H9 (cell line): ENCODE measurements around the gene CCDC191. TPM values are rescaled to one million over a fixed set of nuclear protein-coding genes. Genes with fewer than 3 reads are reported as not detected.

Source experiments
- DNase-seq: peaks from one replicate; pipeline ENCODE4 v3.0.0-alpha.2; 2017
- H2AFZ ChIP-seq: one replicate; pipeline ENCODE4 v1.6.1; 2013; ENCODE audit warnings: mild to moderate bottlenecking, low read length, control low read depth, moderate library complexity
- H2AK5ac ChIP-seq: 2 replicates; pipeline ENCODE4 v1.6.1; 2013; ENCODE audit warnings: low read length, control low read depth, mixed read lengths; ENCODE audit not compliant: insufficient read length
- H2BK120ac ChIP-seq: one replicate; pipeline ENCODE4 v1.6.1; 2013; ENCODE audit warnings: low read depth, mild to moderate bottlenecking, low read length, control low read depth, inconsistent platforms; ENCODE audit not compliant: poor library complexity, severe bottlenecking
- H2BK12ac ChIP-seq: 2 replicates; pipeline ENCODE4 v1.6.1; 2013; ENCODE audit warnings: low read length, control low read depth, mixed read lengths, low read depth; ENCODE audit not compliant: insufficient read length
- H2BK15ac ChIP-seq: 2 replicates; pipeline ENCODE4 v1.6.1; 2013; ENCODE audit warnings: low read depth, low read length, control low read depth
- H2BK20ac ChIP-seq: one replicate; pipeline ENCODE4 v1.6.1; 2013; ENCODE audit warnings: low read depth, mild to moderate bottlenecking, low read length, control low read depth, inconsistent platforms; ENCODE audit not compliant: poor library complexity, severe bottlenecking
- H2BK5ac ChIP-seq: 2 replicates; pipeline ENCODE4 v1.6.1; 2013; ENCODE audit warnings: low read length, control low read depth, mixed read lengths; ENCODE audit not compliant: insufficient read length
- H3K14ac ChIP-seq: 2 replicates; pipeline ENCODE4 v1.6.1; 2013; ENCODE audit warnings: low read length, control low read depth; ENCODE audit not compliant: insufficient read depth
- H3K18ac ChIP-seq: 2 replicates; pipeline ENCODE4 v1.6.1; 2013; ENCODE audit warnings: low read depth, mild to moderate bottlenecking, mixed read lengths, low read length, control low read depth; ENCODE audit not compliant: insufficient read length
- H3K23ac ChIP-seq: 2 replicates; pipeline ENCODE4 v1.6.1; 2013; ENCODE audit warnings: low read length, control low read depth, mixed read lengths, low read depth; ENCODE audit not compliant: insufficient read length
- H3K23me2 ChIP-seq: 2 replicates; pipeline ENCODE4 v1.6.1; 2013; ENCODE audit warnings: low read depth, mild to moderate bottlenecking, mixed read lengths, low read length, control low read depth; ENCODE audit not compliant: insufficient read length, poor library complexity, severe bottlenecking
- H3K27ac ChIP-seq: 2 replicates; pipeline ENCODE4 v1.5.1; 2013; ENCODE audit warnings: low read length, control low read depth, mixed read lengths, low read depth; ENCODE audit not compliant: insufficient read length
- H3K27me3 ChIP-seq: 2 replicates; pipeline ENCODE4 v1.6.1; 2013; ENCODE audit warnings: low read length, control low read depth, inconsistent platforms; ENCODE audit not compliant: insufficient read depth
- H3K4ac ChIP-seq: 2 replicates; pipeline ENCODE4 v1.6.1; 2013; ENCODE audit warnings: low read depth, mild to moderate bottlenecking, control low read depth, inconsistent platforms, low read length, moderate library complexity
- H3K4me1 ChIP-seq: 2 replicates; pipeline ENCODE4 v1.6.1; 2013; ENCODE audit warnings: low read length, control low read depth, inconsistent platforms; ENCODE audit not compliant: insufficient read depth
- H3K4me2 ChIP-seq: 2 replicates; pipeline ENCODE4 v1.6.1; 2013; ENCODE audit warnings: low read length, control low read depth, mixed read lengths; ENCODE audit not compliant: insufficient read length, insufficient read depth
- H3K56ac ChIP-seq: 2 replicates; pipeline ENCODE4 v1.6.1; 2013; ENCODE audit warnings: low read depth, mild to moderate bottlenecking, mixed read lengths, low read length, control low read depth; ENCODE audit not compliant: insufficient read length
- H3K79me1 ChIP-seq: 2 replicates; pipeline ENCODE4 v1.6.1; 2013; ENCODE audit warnings: low read depth, mild to moderate bottlenecking, moderate library complexity, low read length, control low read depth, inconsistent platforms; ENCODE audit not compliant: insufficient read depth, poor library complexity, severe bottlenecking
- H3K79me2 ChIP-seq: 2 replicates; pipeline ENCODE4 v1.6.1; 2013; ENCODE audit warnings: low read length, control low read depth, inconsistent platforms; ENCODE audit not compliant: insufficient read depth
- H3K9ac ChIP-seq: 2 replicates; pipeline ENCODE4 v1.6.1; 2013; ENCODE audit warnings: low read length, control low read depth, mixed read lengths; ENCODE audit not compliant: insufficient read length; ENCODE audit errors: extremely low read depth
- H3K9me3 ChIP-seq: one replicate; pipeline ENCODE4 v1.6.1; 2013; ENCODE audit warnings: low read depth, low read length, inconsistent platforms; ENCODE audit not compliant: control insufficient read depth
- H3T11ph ChIP-seq: one replicate; pipeline ENCODE4 v1.6.1; 2013; ENCODE audit warnings: mild to moderate bottlenecking, low read length, control low read depth, inconsistent platforms
- H4K20me1 ChIP-seq: one replicate; pipeline ENCODE4 v1.6.1; 2013; ENCODE audit not compliant: control insufficient read depth, insufficient read length, insufficient read depth
- H4K5ac ChIP-seq: 2 replicates; pipeline ENCODE4 v1.6.1; 2013; ENCODE audit warnings: low read depth, mild to moderate bottlenecking, mixed read lengths, low read length, control low read depth; ENCODE audit not compliant: insufficient read length
- H4K8ac ChIP-seq: replicated peaks from 2 replicates; pipeline ENCODE4 v1.6.1; 2013; ENCODE audit warnings: low read length, control low read depth, mixed read lengths, low read depth; ENCODE audit not compliant: insufficient read length
- H4K91ac ChIP-seq: 2 replicates; pipeline ENCODE4 v1.6.1; 2013; ENCODE audit warnings: low read depth, mild to moderate bottlenecking, moderate library complexity, mixed read lengths, low read length, control low read depth; ENCODE audit not compliant: insufficient read length
- H3K27ac Mint-ChIP-seq, 3 experiments: 2 replicates in 2 of 3; 3 replicates in 1 of 3; pipeline ENCODE4 v1.8.0; 2020 to 2021; ENCODE audit warnings: mixed read lengths in 3 of 3, mild to moderate bottlenecking in 1 of 3, moderate library complexity in 1 of 3
- H3K27me3 Mint-ChIP-seq: 2 replicates; pipeline ENCODE4 v1.8.0; 2021; ENCODE audit warnings: low read depth, mild to moderate bottlenecking, moderate library complexity, mixed read lengths
- H3K36me3 Mint-ChIP-seq, 3 experiments: 2 replicates in 2 of 3; 3 replicates in 1 of 3; pipeline ENCODE4 v1.8.0; 2020 to 2021; ENCODE audit warnings: low read depth in 3 of 3, mixed read lengths in 3 of 3; ENCODE audit not compliant: insufficient read depth in 1 of 3
- H3K4me1 Mint-ChIP-seq, 2 experiments: 2 replicates each; pipeline ENCODE4 v1.8.0; 2020; ENCODE audit warnings: mixed read lengths in 2 of 2
- H3K4me3 Mint-ChIP-seq, 2 experiments: 2 replicates in 1 of 2; 3 replicates in 1 of 2; pipeline ENCODE4 v1.8.0; 2020 to 2021; ENCODE audit warnings: mild to moderate bottlenecking in 2 of 2, mixed read lengths in 2 of 2, moderate library complexity in 1 of 2
- H3K9me3 Mint-ChIP-seq, 2 experiments: 2 replicates in 1 of 2; 3 replicates in 1 of 2; pipeline ENCODE4 v1.8.0; 2020; ENCODE audit warnings: mild to moderate bottlenecking in 2 of 2, mixed read lengths in 2 of 2, moderate library complexity in 1 of 2
- CTCF ChIP-seq: fragments of 200-600 bp; sonication (generic); conservative IDR thresholded peaks from 3 replicates; pipeline ENCODE4 v1.8.0; 2021; ENCODE audit warnings: antibody characterized with exemption, mild to moderate bottlenecking
- WGBS: extraction: QIAGEN DNeasy Blood & Tissue Kit; methylation state at CpG from one replicate; pipeline ENCODE4 v1.1.7; 2013; ENCODE audit warnings: missing lambda C conversion rate, low lambda C conversion rate, mixed read lengths; ENCODE audit not compliant: insufficient read length; ENCODE audit errors: extremely low coverage; 5-methylcytosine and 5-hydroxymethylcytosine counted together
- total RNA-seq: library from RNA; stranded (reverse); gene quantifications from 2 replicates; pipeline ENCODE4 v1.2.1, GENCODE V29; 2021

CCDC191 gene
- total RNA-seq, 1 experiment from 2014 or later = 0.68 TPM

DNA sequence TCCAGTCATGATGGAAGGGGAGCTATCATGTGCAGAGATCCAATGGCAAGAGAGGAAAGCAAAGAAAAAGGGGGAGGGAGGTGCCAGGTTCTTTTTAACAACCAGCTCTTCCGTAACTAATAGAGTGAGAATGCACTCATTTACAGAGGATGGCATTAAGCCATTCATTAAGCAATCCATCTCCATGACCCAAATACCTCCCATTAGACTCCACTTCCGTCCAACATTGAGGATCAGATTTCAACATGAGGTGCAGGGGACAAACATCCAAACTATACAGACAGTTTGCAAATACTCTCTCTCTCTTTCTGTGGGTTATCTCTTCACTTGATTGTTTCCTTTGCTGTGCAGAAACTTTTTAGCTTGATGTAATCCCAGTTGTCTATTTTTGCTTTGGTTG is 87.3 kb downstream of the CCDC191 start:
- Histone ChIP-seq H3K4me2 (no peak overlapping the region), H4K91ac (no peak overlapping the region), H3T11ph (no peak overlapping the region), H3K79me1 (no peaks in the 10 kb centered on the region), H3K14ac (no peak overlapping the region), H2AFZ (no peak overlapping the region), H3K18ac (no peak overlapping the region), H2BK20ac (no peak overlapping the region), H2BK12ac (no peak overlapping the region), H2BK15ac (no peak overlapping the region), H2BK120ac (no peak overlapping the region), H2BK5ac (no peak overlapping the region), H3K23me2 (no peaks in the 10 kb centered on the region), H3K4ac (no peak overlapping the region), H3K9ac (no peak overlapping the region), H3K23ac (no peak overlapping the region), H3K4me1 (no peaks in the 10 kb centered on the region; the same call in 1 of the 2 replicates), H3K9me3 (no peaks in the 10 kb centered on the region), H2AK5ac (no peak overlapping the region), H4K20me1 (no peaks in the 10 kb centered on the region), H3K56ac (no peak overlapping the region), H4K5ac (no peak overlapping the region), H3K79me2 (no peaks in the 10 kb centered on the region), H4K8ac (no peak overlapping the region), H3K27ac (no peak overlapping the region), H3K27me3 (no peaks in the 10 kb centered on the region)
- no CpG with 5 or more reads among the region's 2 CpGs for WGBS
- no peak overlapping the region for H3K27ac Mint-ChIP-seq
- no peaks in the 10 kb centered on the region for H3K27me3 Mint-ChIP-seq
- DNase-seq = no peak
- no peak overlapping the region for H3K4me3 Mint-ChIP-seq
- H3K9me3 Mint-ChIP-seq = peaks cover 9 to 12% of the 10 kb centered on the region in 2 experiments; a peak in 2 of 5 replicates
- H3K36me3 Mint-ChIP-seq = peaks cover 3 to 23% (median 8%) of the 10 kb centered on the region in 3 experiments
- TF ChIP-seq CTCF = no peak
- no peaks in the 10 kb centered on the region for H3K4me1 Mint-ChIP-seq
